22Rv1 (cell line): Measurements from ENCODE around the gene PLEKHN1.

Experiments
- ZFX ChIP-seq: fragments of 450-650 bp; IDR thresholded peaks from 2 replicates; pipeline ENCODE4 v1.6.1; 2017; ENCODE audit warnings: antibody characterized with exemption, borderline replicate concordance
- TF ChIP-seq, protein P1 (sequence below): fragments of 450-650 bp; IDR thresholded peaks from 2 replicates; pipeline ENCODE4 v1.5.1; 2017; ENCODE audit warnings: mild to moderate bottlenecking

DNA sequence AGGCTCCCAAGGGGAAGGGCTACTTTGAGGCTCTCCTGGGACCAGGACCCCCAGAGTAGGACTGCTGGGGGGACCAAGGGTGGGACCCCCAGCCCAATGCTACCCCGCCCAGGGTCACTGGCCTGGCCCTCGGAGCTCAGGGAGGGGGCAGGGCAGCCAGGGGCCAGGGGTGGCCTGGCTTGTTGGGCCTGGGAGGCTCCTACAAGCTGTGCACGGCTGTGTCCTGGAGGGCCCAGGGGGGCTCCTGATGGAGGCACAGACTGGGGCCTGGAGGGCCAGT lies 31.4 kb downstream of the PLEKHN1 start:
- TF ChIP-seq, protein P1, sequence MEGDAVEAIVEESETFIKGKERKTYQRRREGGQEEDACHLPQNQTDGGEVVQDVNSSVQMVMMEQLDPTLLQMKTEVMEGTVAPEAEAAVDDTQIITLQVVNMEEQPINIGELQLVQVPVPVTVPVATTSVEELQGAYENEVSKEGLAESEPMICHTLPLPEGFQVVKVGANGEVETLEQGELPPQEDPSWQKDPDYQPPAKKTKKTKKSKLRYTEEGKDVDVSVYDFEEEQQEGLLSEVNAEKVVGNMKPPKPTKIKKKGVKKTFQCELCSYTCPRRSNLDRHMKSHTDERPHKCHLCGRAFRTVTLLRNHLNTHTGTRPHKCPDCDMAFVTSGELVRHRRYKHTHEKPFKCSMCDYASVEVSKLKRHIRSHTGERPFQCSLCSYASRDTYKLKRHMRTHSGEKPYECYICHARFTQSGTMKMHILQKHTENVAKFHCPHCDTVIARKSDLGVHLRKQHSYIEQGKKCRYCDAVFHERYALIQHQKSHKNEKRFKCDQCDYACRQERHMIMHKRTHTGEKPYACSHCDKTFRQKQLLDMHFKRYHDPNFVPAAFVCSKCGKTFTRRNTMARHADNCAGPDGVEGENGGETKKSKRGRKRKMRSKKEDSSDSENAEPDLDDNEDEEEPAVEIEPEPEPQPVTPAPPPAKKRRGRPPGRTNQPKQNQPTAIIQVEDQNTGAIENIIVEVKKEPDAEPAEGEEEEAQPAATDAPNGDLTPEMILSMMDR, result no peak
- TF ChIP-seq ZFX, result no peak
